ENCODE results near the gene DNAH5. TPM values are rescaled to one million over a fixed set of nuclear protein-coding genes. Genes with fewer than 3 reads are reported as not detected.

Gene DNAH5
- total RNA-seq, 1 donor from 2014 or later = 0.20 TPM

DNA sequence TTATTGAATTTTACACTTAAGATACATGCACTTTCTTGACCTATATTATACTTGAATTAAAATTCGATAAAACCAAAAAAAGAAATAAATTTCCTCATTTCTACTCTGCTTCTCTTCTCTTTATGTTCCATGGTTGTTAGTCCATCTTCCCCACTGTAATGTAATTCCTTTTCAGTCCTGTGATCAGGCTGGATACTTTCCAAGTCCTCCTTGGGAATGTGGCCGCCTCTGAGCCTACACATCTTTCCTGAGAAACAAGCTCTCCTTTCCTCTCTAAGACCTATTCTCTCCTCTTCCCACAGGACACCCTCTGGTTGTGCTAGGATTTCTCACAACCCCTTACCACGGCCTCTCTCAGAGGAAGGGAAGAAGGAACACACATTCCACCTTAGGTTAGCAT lies 285.1 kb downstream of the DNAH5 start:
- no peaks in the 10 kb centered on the region for H3K4me1 Mint-ChIP-seq (ENCODE audit: low read depth, unreplicated experiment)
- no peaks in the 10 kb centered on the region for H3K27me3 Mint-ChIP-seq (ENCODE audit: unreplicated experiment)
- H3K27ac Mint-ChIP-seq (ENCODE audit: unreplicated experiment) = no peak overlapping the region
- no peaks in the 10 kb centered on the region for H3K9me3 Mint-ChIP-seq (ENCODE audit: unreplicated experiment)
- no peak overlapping the region for H3K4me3 Mint-ChIP-seq (ENCODE audit: unreplicated experiment)
- no peaks in the 10 kb centered on the region for H3K36me3 Mint-ChIP-seq (ENCODE audit: unreplicated experiment)
- DNase-seq = no peak
- TF ChIP-seq, protein P1, sequence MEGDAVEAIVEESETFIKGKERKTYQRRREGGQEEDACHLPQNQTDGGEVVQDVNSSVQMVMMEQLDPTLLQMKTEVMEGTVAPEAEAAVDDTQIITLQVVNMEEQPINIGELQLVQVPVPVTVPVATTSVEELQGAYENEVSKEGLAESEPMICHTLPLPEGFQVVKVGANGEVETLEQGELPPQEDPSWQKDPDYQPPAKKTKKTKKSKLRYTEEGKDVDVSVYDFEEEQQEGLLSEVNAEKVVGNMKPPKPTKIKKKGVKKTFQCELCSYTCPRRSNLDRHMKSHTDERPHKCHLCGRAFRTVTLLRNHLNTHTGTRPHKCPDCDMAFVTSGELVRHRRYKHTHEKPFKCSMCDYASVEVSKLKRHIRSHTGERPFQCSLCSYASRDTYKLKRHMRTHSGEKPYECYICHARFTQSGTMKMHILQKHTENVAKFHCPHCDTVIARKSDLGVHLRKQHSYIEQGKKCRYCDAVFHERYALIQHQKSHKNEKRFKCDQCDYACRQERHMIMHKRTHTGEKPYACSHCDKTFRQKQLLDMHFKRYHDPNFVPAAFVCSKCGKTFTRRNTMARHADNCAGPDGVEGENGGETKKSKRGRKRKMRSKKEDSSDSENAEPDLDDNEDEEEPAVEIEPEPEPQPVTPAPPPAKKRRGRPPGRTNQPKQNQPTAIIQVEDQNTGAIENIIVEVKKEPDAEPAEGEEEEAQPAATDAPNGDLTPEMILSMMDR (IDR thresholded peaks at IDR 0.05; ENCODE audit: partially characterized antibody, unreplicated experiment) = no peak

DNA sequence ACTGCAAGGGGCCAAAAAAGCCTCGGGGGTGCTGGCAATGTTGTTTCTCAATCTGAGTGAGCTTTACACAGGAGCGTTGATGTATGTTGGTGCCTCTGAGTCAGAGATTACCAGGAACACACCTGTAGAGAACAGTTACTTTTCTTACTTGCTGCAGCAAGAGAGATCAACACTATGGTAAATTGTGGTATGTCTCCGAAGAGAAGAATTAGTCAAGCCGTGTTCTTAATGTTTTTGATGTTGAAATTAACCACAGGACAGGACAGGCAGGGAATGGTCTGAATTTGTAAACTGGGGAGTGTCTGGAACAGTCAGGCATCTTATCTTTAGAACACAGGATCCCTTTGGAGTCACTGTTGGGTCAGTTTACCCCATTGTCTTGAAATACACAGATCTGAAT lies 285.7 kb downstream of the DNAH5 start:
- H3K27ac Mint-ChIP-seq (ENCODE audit: unreplicated experiment) = no peak overlapping the region
- H3K4me3 Mint-ChIP-seq (ENCODE audit: unreplicated experiment) = no peak overlapping the region
- no peak for DNase-seq
- no peaks in the 10 kb centered on the region for H3K36me3 Mint-ChIP-seq (ENCODE audit: unreplicated experiment)
- TF ChIP-seq, protein P1 (IDR thresholded peaks at IDR 0.05; ENCODE audit: partially characterized antibody, unreplicated experiment) = no peak
- no peaks in the 10 kb centered on the region for H3K27me3 Mint-ChIP-seq (ENCODE audit: unreplicated experiment)
- no peaks in the 10 kb centered on the region for H3K9me3 Mint-ChIP-seq (ENCODE audit: unreplicated experiment)
- no peaks in the 10 kb centered on the region for H3K4me1 Mint-ChIP-seq (ENCODE audit: low read depth, unreplicated experiment)

DNA sequence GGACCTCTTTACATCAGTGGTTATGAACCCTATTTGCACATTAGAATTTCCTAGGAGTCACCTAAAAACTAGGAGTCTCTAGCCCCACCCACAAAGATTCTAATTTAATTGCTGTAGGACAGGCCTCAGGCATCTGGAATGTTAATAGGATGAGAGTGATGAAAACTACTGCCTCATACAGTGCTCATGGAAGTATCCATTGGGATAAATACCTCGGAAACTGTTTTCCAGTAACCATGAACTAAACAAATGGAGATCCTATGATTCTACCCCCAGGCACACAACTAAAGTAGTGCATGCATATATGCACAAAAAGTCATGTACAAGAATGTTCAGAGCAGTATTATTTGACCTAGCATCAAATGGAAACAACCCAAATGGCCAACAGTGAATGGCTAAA lies 286.3 kb downstream of the DNAH5 start:
- Mint-ChIP-seq H3K27me3 (ENCODE audit: unreplicated experiment) (no peaks in the 10 kb centered on the region), H3K4me3 (ENCODE audit: unreplicated experiment) (no peak overlapping the region), H3K4me1 (ENCODE audit: low read depth, unreplicated experiment) (no peaks in the 10 kb centered on the region), H3K9me3 (ENCODE audit: unreplicated experiment) (no peaks in the 10 kb centered on the region), H3K36me3 (ENCODE audit: unreplicated experiment) (no peaks in the 10 kb centered on the region), H3K27ac (ENCODE audit: unreplicated experiment) (no peak overlapping the region)
- TF ChIP-seq, protein P1 (IDR thresholded peaks at IDR 0.05; ENCODE audit: partially characterized antibody, unreplicated experiment) = no peak
- DNase-seq = no peak

DNA sequence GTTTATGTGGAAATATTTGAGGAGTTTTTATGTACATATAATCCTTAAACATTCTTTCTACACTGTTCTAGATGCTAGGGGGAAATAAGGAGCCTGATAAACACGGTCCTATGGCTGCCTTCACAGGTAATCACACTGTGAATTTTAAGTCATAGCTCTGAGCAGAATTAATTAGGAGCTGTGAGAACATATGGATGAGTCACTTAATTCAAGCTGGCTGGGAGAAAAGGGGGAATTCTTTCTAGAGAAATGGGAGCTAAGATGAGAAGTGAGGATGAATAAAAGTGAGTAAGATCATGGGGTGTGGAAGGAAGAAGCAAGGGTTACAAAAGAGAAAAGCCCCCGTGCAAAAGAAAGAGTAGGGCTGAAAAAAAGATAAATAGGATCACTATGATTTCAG lies 290.8 kb downstream of the DNAH5 start:
- Mint-ChIP-seq H3K4me1 (ENCODE audit: low read depth, unreplicated experiment) (no peaks in the 10 kb centered on the region), H3K4me3 (ENCODE audit: unreplicated experiment) (no peak overlapping the region), H3K36me3 (ENCODE audit: unreplicated experiment) (no peaks in the 10 kb centered on the region), H3K9me3 (ENCODE audit: unreplicated experiment) (peaks cover 3% of the 10 kb centered on the region), H3K27ac (ENCODE audit: unreplicated experiment) (no peak overlapping the region), H3K27me3 (ENCODE audit: unreplicated experiment) (no peaks in the 10 kb centered on the region)
- TF ChIP-seq, protein P1 (IDR thresholded peaks at IDR 0.05; ENCODE audit: partially characterized antibody, unreplicated experiment) = no peak
- no peak for DNase-seq

DNA sequence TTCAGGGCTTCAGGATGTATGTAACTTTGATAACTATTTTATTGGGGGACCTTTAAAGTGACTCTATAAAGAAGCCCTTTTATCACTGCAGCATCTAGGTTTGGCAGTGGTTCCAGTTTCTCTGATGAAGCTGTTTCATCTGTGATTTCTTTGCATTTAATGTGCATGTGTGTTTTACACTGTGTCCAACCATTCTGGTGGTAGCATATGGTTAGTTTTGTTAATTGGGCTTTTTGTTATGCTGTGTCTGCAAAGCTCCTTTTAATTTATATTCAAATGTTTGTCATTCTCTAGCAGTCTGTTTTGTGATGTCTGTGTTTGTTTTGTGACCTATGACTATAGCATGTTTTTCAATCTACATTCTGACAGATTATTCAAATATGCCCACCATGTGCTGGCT lies 294.8 kb downstream of the DNAH5 start:
- no peaks in the 10 kb centered on the region for H3K4me1 Mint-ChIP-seq (ENCODE audit: low read depth, unreplicated experiment)
- TF ChIP-seq, protein P1 (IDR thresholded peaks at IDR 0.05; ENCODE audit: partially characterized antibody, unreplicated experiment) = no peak
- H3K27ac Mint-ChIP-seq (ENCODE audit: unreplicated experiment) = no peak overlapping the region
- H3K9me3 Mint-ChIP-seq (ENCODE audit: unreplicated experiment) = peaks cover 3% of the 10 kb centered on the region
- no peaks in the 10 kb centered on the region for H3K36me3 Mint-ChIP-seq (ENCODE audit: unreplicated experiment)
- no peak overlapping the region for H3K4me3 Mint-ChIP-seq (ENCODE audit: unreplicated experiment)
- H3K27me3 Mint-ChIP-seq (ENCODE audit: unreplicated experiment) = no peaks in the 10 kb centered on the region
- no peak for DNase-seq
